ENCODE measurements around the gene NIBAN1.

The NIBAN1 gene

GRCh38 chr1:184990204-184990603 is 15.9 kb upstream of the NIBAN1 start:
- TF ChIP-seq USF1 (IDR thresholded peaks at IDR 0.05) (no peak), EP300 (IDR thresholded peaks at IDR 0.05; ENCODE audit: borderline replicate concordance) (no peak), CREB1 (IDR thresholded peaks at IDR 0.05; ENCODE audit: low read depth) (no peak), REST (IDR thresholded peaks at IDR 0.05; ENCODE audit: low read depth) (no peak), FOXM1 (IDR thresholded peaks at IDR 0.05; ENCODE audit: borderline replicate concordance, low read depth) (no peak), TCF12 (IDR thresholded peaks at IDR 0.05; ENCODE audit: low read depth) (no peak), TAF1 (IDR thresholded peaks at IDR 0.05; ENCODE audit: low read depth) (no peak)

- TF ChIP-seq CEBPB (IDR thresholded peaks at IDR 0.05) (no peak), TAF1 (IDR thresholded peaks at IDR 0.05; ENCODE audit: low read depth) (no peak), YY1 (IDR thresholded peaks at IDR 0.05; ENCODE audit: low read depth) (no peak), FOXM1 (IDR thresholded peaks at IDR 0.05; ENCODE audit: borderline replicate concordance, low read depth) (no peak), EGR1 (IDR thresholded peaks at IDR 0.05) (no peak), EP300 (IDR thresholded peaks at IDR 0.05; ENCODE audit: borderline replicate concordance) (no peak), NFIC (IDR thresholded peaks at IDR 0.05) (no peak), ZBTB7A (IDR thresholded peaks at IDR 0.05; ENCODE audit: low read depth) (no peak), CREB1 (IDR thresholded peaks at IDR 0.05; ENCODE audit: low read depth) (no peak), RAD21 (IDR thresholded peaks at IDR 0.05; ENCODE audit: low read depth) (no peak), REST (IDR thresholded peaks at IDR 0.05; ENCODE audit: low read depth) (no peak), TEAD4 (IDR thresholded peaks at IDR 0.05) (no peak), MAX (IDR thresholded peaks at IDR 0.05) (no peak), TCF12 (IDR thresholded peaks at IDR 0.05; ENCODE audit: low read depth) (no peak), USF1 (IDR thresholded peaks at IDR 0.05) (no peak)
Observed at GRCh38 chr1:184988506-184988905, 14.2 kb upstream of the NIBAN1 start.

- TF ChIP-seq MAX (IDR thresholded peaks at IDR 0.05) (no peak), USF1 (IDR thresholded peaks at IDR 0.05) (no peak), ZBTB7A (IDR thresholded peaks at IDR 0.05; ENCODE audit: low read depth) (no peak), CREB1 (IDR thresholded peaks at IDR 0.05; ENCODE audit: low read depth) (no peak)
Observed at GRCh38 chr1:184987696-184988095, 13.4 kb upstream of the NIBAN1 start.

GRCh38 chr1:184986250-184986649 is 11.9 kb upstream of the NIBAN1 start:
- TF ChIP-seq MAX (IDR thresholded peaks at IDR 0.05) (no peak), USF1 (IDR thresholded peaks at IDR 0.05) (no peak), ZBTB7A (IDR thresholded peaks at IDR 0.05; ENCODE audit: low read depth) (no peak), CEBPB (IDR thresholded peaks at IDR 0.05) (no peak), NFIC (IDR thresholded peaks at IDR 0.05) (no peak), CREB1 (IDR thresholded peaks at IDR 0.05; ENCODE audit: low read depth) (no peak), YY1 (IDR thresholded peaks at IDR 0.05; ENCODE audit: low read depth) (no peak), FOXM1 (IDR thresholded peaks at IDR 0.05; ENCODE audit: borderline replicate concordance, low read depth) (no peak), TCF12 (IDR thresholded peaks at IDR 0.05; ENCODE audit: low read depth) (no peak), TEAD4 (IDR thresholded peaks at IDR 0.05) (no peak), EP300 (IDR thresholded peaks at IDR 0.05; ENCODE audit: borderline replicate concordance) (no peak), REST (IDR thresholded peaks at IDR 0.05; ENCODE audit: low read depth) (no peak), RAD21 (IDR thresholded peaks at IDR 0.05; ENCODE audit: low read depth) (no peak), TAF1 (IDR thresholded peaks at IDR 0.05; ENCODE audit: low read depth) (no peak), EGR1 (IDR thresholded peaks at IDR 0.05) (no peak)

All from Ishikawa (cell line).